Spinal cord (tissue), 10 donors: Measurements from ENCODE around the gene NDST3. TPM values are rescaled to one million over a fixed set of nuclear protein-coding genes. Genes with fewer than 3 reads are reported as not detected.

Experiments used
- DNase-seq, 6 donors: peaks; one replicate each; pipeline versions ENCODE4 v3.0.0 to v3.0.0-alpha.2; 2013 to 2015; ENCODE audit warnings: low spot score in 6 of 6, low read depth in 4 of 6
- H3K27ac ChIP-seq: one replicate; pipeline ENCODE4 v1.5.1; 2013; ENCODE audit warnings: low read depth, low read length, control low read depth
- H3K27me3 ChIP-seq: one replicate; pipeline ENCODE4 v1.6.1; 2013; ENCODE audit warnings: low read length; ENCODE audit not compliant: control insufficient read depth, insufficient read depth
- H3K36me3 ChIP-seq: one replicate; pipeline ENCODE4 v1.6.1; 2013; ENCODE audit warnings: low read length; ENCODE audit not compliant: control insufficient read depth, insufficient read depth
- H3K4me1 ChIP-seq: one replicate; pipeline ENCODE4 v1.6.1; 2013; ENCODE audit warnings: low read length; ENCODE audit not compliant: control insufficient read depth, insufficient read depth
- H3K4me3 ChIP-seq: one replicate; pipeline ENCODE4 v1.5.1; 2013; ENCODE audit warnings: low read depth, low read length, control low read depth
- H3K9me3 ChIP-seq: one replicate; pipeline ENCODE4 v1.6.1; 2013; ENCODE audit warnings: low read length; ENCODE audit not compliant: control insufficient read depth, insufficient read depth
- WGBS: methylation state at CpG from one replicate; pipeline ENCODE4 v1.1.5; 2013; ENCODE audit warnings: missing lambda C conversion rate; ENCODE audit not compliant: insufficient coverage; 5-methylcytosine and 5-hydroxymethylcytosine counted together
- polyA plus RNA-seq, 2 donors: library from polyadenylated mRNA; unstranded; fragments of 120-200 nt; gene quantifications; one replicate each; pipeline ENCODE4 v1.2.1, GENCODE V29; 2013; ENCODE audit not compliant: insufficient read length in 2 of 2
- total RNA-seq, 2 donors: library from RNA; depleted of rRNA in 1 of 2; stranded (reverse); fragments of 120-200 nt in 1 of 2; fragments of >200 nt in 1 of 2; gene quantifications; one replicate each; pipeline versions ENCODE4 v1.2.3 to v1.2.4, GENCODE V29; 2013 to 2014
- donor health status: healthy.

Gene NDST3
- total and polyA plus RNA-seq, 4 donors = 6.6 to 24.2 (median 9.8) TPM

DNA sequence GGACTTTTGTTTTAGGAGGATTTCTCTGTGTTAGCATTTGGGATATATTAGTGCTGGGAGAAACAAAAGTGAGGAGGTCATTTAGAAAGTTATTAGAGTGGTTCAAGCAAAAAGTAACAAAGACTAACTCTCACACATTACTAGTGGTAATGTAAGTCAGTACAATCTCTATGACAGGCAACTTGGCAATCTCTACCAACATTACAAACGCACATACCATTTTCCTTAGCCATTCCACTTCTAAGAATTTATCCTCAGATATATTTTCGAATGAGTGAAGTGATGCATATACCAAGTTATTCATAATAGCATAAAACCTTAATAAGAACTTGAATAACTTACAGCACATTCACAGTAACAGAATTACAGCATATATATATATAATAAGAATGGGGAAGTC is 172.3 kb downstream of the NDST3 start:
- WGBS = no CpG with 5 or more reads among the region's 2 CpGs
- H3K4me3 ChIP-seq = no peak overlapping the region
- no peak for DNase-seq
- H3K9me3 ChIP-seq = peaks cover 7% of the 10 kb centered on the region
- no peak overlapping the region for H3K27ac ChIP-seq
- H3K4me1 ChIP-seq = no peaks in the 10 kb centered on the region
- no peaks in the 10 kb centered on the region for H3K27me3 ChIP-seq
- H3K36me3 ChIP-seq = no peaks in the 10 kb centered on the region

DNA sequence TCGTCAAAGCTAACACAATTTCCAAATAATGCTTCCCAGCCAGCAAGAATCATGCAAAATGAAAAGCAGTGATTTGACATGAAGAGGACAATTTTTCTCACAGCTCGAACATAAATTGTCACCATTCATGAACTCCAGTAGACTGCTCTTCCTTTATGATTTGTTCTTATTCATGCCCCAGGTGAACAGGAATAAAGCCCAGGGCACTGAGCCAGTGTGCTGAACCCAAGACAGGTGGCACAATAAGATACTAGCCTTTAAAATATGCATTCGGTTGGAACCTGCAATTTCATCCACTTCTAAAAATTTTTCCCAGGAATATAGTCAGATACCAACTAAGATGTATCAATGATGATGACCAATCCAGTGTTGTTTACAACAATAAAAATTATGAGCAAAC is 178.8 kb downstream of the NDST3 start:
- H3K27me3 ChIP-seq = no peaks in the 10 kb centered on the region

DNA sequence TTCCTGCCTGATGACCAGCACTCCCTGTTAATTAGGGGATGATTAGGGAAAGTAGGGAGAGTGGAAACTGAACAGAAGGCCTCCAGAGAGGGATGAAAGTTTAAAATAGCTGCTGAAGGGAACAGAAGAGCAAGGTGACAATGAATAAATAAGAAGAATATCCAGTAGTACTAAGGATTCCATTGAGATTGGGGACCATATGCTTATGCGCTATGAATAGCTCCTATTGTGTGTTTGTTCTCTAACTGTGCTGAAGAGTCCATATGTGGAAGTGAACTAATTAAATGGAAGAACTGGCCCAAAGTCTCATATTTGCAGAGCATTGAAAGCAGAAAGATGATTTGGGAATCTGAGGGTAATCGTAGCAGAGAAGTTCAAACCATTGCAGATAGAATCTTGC is 181.5 kb downstream of the NDST3 start:
- Histone ChIP-seq H3K27me3 (no peaks in the 10 kb centered on the region), H3K36me3 (no peaks in the 10 kb centered on the region), H3K9me3 (no peaks in the 10 kb centered on the region), H3K27ac (no peak overlapping the region), H3K4me1 (no peaks in the 10 kb centered on the region), H3K4me3 (no peak overlapping the region)
- DNase-seq = no peak
- WGBS = 100% methylated on average over 2 of the region's 2 CpGs

More for the DNA sequence above, 178.8 kb downstream of the NDST3 start:
- no peak for DNase-seq
- H3K4me1 ChIP-seq = no peaks in the 10 kb centered on the region
- H3K9me3 ChIP-seq = no peaks in the 10 kb centered on the region
- H3K4me3 ChIP-seq = no peak overlapping the region
- H3K27ac ChIP-seq = no peak overlapping the region
- no peaks in the 10 kb centered on the region for H3K36me3 ChIP-seq
- 73% methylated on average over 1 of the region's 3 CpGs for WGBS

DNA sequence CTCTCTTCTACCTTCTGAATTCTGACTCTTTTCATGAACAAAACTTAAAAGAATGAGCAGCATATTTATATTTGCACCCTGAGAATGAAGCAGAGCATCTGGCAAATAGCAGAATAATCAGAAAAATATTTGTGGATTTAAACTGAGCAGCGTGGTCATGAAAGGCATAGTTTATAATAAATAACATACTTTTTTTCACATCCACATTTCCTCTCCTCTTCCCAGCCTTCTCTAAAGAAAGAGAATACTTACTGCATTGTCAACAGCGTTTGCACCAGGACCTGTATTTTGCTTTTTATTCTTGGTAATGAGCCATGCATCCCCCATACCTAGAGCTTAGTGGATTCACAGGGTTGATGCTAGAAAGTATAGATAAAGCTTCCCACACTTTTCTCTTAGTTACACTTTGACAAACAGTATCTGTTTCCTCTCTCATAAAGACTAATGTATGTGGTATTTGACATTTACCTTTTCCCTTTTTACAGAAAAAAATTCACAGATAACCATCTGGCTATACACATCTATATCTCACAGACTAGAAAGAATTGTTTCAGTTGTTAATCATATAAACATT is 187.0 kb downstream of the NDST3 start:
- no CpG with 5 or more reads among the region's 2 CpGs for WGBS
- H3K27me3 ChIP-seq = no peaks in the 10 kb centered on the region
- H3K27ac ChIP-seq = no peak overlapping the region
- DNase-seq = no peak
- H3K36me3 ChIP-seq = no peaks in the 10 kb centered on the region
- no peaks in the 10 kb centered on the region for H3K4me1 ChIP-seq
- no peaks in the 10 kb centered on the region for H3K9me3 ChIP-seq
- no peak overlapping the region for H3K4me3 ChIP-seq

DNA sequence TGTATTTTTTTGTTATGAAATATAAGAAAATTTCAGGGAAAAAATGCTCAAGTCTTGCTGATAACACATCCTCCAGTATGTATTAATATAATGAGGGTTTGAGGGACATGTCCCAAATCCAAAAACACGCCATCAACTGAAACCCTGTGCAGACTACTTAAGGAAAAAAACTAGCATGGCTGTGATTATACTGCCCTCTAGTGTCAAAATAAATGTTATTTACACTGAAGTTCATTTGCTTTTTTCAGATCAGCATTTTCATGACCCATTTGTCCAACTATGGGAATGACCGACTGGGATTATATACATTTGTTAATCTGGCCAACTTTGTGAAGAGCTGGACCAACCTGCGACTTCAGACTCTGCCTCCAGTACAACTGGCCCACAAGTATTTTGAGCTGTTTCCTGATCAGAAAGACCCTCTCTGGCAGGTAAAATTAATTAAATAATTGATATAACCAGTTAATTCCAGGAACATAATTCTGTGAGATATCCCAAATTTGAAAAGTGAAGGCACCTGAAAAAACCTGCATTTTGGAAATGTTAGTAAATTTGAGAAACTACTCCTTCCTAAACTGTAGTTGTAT is 190.1 kb downstream of the NDST3 start:
- H3K4me1 ChIP-seq = no peaks in the 10 kb centered on the region
- H3K36me3 ChIP-seq = no peaks in the 10 kb centered on the region
- no peaks in the 10 kb centered on the region for H3K27me3 ChIP-seq
- 33% methylated on average over 1 of the region's 3 CpGs for WGBS
- no peaks in the 10 kb centered on the region for H3K9me3 ChIP-seq
- peak; percentile 31 to 93 (median 50) for DNase-seq
- H3K27ac ChIP-seq = no peak overlapping the region
- H3K4me3 ChIP-seq = no peak overlapping the region

DNA sequence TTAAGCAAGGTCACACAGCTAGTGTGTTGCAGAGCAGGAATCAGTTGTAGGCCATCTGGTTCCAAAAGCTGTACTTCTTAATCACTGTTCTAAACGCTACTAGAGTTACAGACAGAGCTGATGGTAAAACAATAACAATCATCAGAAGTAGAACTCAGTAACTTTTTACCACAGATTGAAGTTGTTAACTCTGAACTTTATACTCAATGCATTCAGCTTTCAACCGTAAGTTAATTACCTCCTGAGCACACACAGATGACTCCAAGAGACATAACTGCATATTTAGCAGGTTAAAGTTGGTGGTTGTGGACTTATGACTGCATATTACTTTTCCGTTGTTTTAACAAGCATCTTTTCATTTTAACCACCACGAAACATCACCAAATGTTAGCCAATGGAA is 191.2 kb downstream of the NDST3 start:
- Histone ChIP-seq H3K4me3 (no peak overlapping the region), H3K36me3 (no peaks in the 10 kb centered on the region), H3K4me1 (no peaks in the 10 kb centered on the region), H3K9me3 (no peaks in the 10 kb centered on the region), H3K27ac (no peak overlapping the region), H3K27me3 (no peaks in the 10 kb centered on the region)
- DNase-seq = no peak
- WGBS = no CpG with 5 or more reads among the region's 4 CpGs

DNA sequence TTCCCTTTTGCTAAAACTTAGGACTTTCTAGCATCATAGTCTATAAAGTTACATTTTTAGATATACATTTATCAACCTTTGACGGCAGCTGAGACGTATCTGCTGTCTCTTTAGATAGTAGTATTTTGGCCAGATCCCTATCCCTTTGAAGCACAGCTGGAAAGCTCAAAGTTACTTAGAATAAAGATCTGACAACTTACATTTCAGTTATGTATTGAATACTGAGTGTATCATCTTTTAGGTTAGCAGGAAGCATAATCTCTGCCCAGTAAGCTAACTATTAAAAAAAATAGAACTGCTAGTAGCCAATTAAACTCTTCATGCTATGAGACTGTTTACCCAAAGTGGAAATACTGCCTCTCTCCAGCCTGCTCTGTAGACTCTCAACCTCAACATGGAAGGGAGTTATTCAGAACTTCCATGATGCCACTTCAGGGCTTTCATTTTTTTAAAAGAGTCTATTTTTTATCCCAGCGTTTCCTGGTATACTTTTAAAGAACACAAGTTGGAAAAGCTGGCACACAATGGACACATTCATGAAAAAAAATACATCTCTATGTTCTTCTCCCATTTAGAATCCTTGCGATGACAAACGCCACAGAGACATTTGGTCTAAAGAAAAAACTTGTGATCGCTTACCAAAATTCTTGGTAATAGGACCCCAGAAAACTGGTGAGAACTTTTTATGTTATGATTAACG is 192.2 kb downstream of the NDST3 start:
- no peaks in the 10 kb centered on the region for H3K27me3 ChIP-seq

DNA sequence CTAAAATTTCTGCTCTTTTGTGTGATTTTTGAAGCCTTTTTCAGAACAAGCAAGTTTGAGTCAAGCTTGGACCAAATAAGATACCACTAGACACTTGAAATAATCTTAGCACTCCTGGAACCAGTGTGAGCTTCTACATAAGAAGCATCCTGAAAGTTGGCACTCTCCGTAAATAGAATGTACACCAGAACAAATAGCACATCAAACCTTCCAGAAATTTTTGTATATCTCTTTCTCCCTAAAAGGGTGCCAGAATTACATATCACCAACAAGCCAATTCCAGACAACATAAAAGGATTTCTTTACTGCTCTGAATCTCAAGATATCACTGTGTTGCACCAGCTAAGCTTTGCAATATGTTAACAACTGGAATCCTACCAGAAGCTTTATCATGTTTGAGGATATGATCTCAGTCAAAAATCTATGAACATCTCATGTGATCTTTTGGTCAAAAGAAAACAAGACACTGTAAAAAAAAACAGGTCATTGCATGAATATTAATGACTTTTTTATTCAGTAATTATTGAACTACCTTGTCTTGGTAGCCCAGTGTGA is 201.4 kb downstream of the NDST3 start:
- 100% methylated on average over 1 of the region's 1 CpG for WGBS
- H3K36me3 ChIP-seq = no peaks in the 10 kb centered on the region
- H3K27ac ChIP-seq = no peak overlapping the region

More for the DNA sequence above, 192.2 kb downstream of the NDST3 start:
- Histone ChIP-seq H3K4me3 (no peak overlapping the region), H3K36me3 (no peaks in the 10 kb centered on the region), H3K4me1 (no peaks in the 10 kb centered on the region), H3K9me3 (no peaks in the 10 kb centered on the region), H3K27ac (no peak overlapping the region)
- WGBS = 80% methylated on average over 2 of the region's 7 CpGs
- DNase-seq = no peak

DNA sequence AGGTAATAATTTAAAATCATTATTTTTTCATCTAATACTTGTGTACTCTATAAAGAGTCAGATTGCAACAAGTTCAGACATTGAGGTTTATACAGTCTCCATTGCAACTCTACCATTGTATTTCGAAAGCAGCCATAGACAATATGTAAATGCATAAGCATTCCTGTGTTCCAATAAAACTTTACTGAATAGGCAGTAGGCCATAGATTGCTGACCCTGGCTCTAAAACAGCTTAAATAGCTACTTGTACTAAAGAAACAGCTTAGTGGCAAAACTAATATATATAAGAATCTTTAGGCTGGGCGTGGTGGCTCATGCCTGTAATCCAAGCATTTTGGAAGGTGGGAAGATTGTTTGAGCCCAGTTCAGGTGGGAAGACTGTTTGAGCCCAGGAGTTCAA is 203.2 kb downstream of the NDST3 start:
- DNase-seq = no peak
- no peaks in the 10 kb centered on the region for H3K27me3 ChIP-seq
- H3K36me3 ChIP-seq = no peaks in the 10 kb centered on the region
- no peak overlapping the region for H3K4me3 ChIP-seq
- no peak overlapping the region for H3K27ac ChIP-seq
- no CpG with 5 or more reads among the region's 2 CpGs for WGBS
- H3K9me3 ChIP-seq = no peaks in the 10 kb centered on the region
- no peaks in the 10 kb centered on the region for H3K4me1 ChIP-seq

More for the DNA sequence above, 201.4 kb downstream of the NDST3 start:
- Histone ChIP-seq H3K27me3 (no peaks in the 10 kb centered on the region), H3K4me1 (no peaks in the 10 kb centered on the region), H3K9me3 (no peaks in the 10 kb centered on the region), H3K4me3 (no peak overlapping the region)
- peak in 1 of 6 donors; percentile 56 for DNase-seq
